Hepatocyte (in vitro differentiated cells): ENCODE data around the gene SRXN1. TPM values are rescaled to one million over a fixed set of nuclear protein-coding genes. Genes with fewer than 3 reads are reported as not detected.
A peak's percentile ranks its signal among the peaks of the same experiment; 100 is the strongest.

Source experiments
- DNase-seq: peaks from one replicate; pipeline ENCODE4 v3.0.0-alpha.2; 2016; ENCODE audit warnings: low spot score
- H2AFZ ChIP-seq: fragments of 200-600 bp; sonication (generic); 2 replicates; pipeline ENCODE4 v1.6.0; 2016; ENCODE audit warnings: antibody characterized with exemption, mild to moderate bottlenecking
- H3K27ac ChIP-seq: fragments of 200-600 bp; sonication (generic); 2 replicates; pipeline ENCODE4 v1.5.1; 2016; ENCODE audit warnings: mild to moderate bottlenecking
- H3K27me3 ChIP-seq: fragments of 200-600 bp; sonication (generic); 2 replicates; pipeline ENCODE4 v1.6.1; 2016
- H3K36me3 ChIP-seq: fragments of 200-600 bp; sonication (generic); replicated peaks from 2 replicates; pipeline ENCODE4 v1.5.1; 2016; ENCODE audit warnings: low read depth; ENCODE audit not compliant: insufficient read depth
- H3K4me1 ChIP-seq: fragments of 200-600 bp; sonication (generic); 2 replicates; pipeline ENCODE4 v1.5.1; 2016; ENCODE audit warnings: mild to moderate bottlenecking, moderate library complexity; ENCODE audit not compliant: insufficient read depth
- H3K4me2 ChIP-seq: fragments of 200-600 bp; sonication (generic); 2 replicates; pipeline ENCODE4 v1.6.0; 2016
- H3K4me3 ChIP-seq: fragments of 200-600 bp; sonication (generic); 2 replicates; pipeline ENCODE4 v1.5.1; 2016; ENCODE audit warnings: mild to moderate bottlenecking
- H3K79me2 ChIP-seq: fragments of 200-600 bp; sonication (generic); 2 replicates; pipeline ENCODE4 v1.6.0; 2017; ENCODE audit warnings: mild to moderate bottlenecking
- H3K9me2 ChIP-seq: fragments of 200-600 bp; sonication (generic); replicated peaks from 2 replicates; pipeline ENCODE4 v1.6.0; 2017; ENCODE audit warnings: mild to moderate bottlenecking; ENCODE audit not compliant: insufficient read depth
- H3K9me3 ChIP-seq: fragments of 200-600 bp; sonication (generic); 2 replicates; pipeline ENCODE4 v1.5.1; 2016; ENCODE audit warnings: low read depth, mild to moderate bottlenecking
- H4K20me1 ChIP-seq: fragments of 200-600 bp; sonication (generic); 2 replicates; pipeline ENCODE4 v1.6.0; 2016; ENCODE audit warnings: mild to moderate bottlenecking; ENCODE audit not compliant: insufficient read depth, poor library complexity, severe bottlenecking
- CTCF ChIP-seq: fragments of 200-600 bp; sonication (generic); IDR thresholded peaks from 2 replicates; pipeline ENCODE4 v1.5.1; 2016; ENCODE audit warnings: antibody characterized with exemption, mild to moderate bottlenecking; ENCODE audit not compliant: poor library complexity
- EZH2 ChIP-seq: fragments of 200-600 bp; sonication (generic); IDR thresholded peaks from 2 replicates; pipeline ENCODE4 v1.6.1; 2016; ENCODE audit warnings: antibody characterized with exemption, mild to moderate bottlenecking, borderline replicate concordance
- EZH2phosphoT487 ChIP-seq: fragments of 200-600 bp; sonication (generic); IDR thresholded peaks from one replicate; pipeline ENCODE4 v1.6.1; 2018; ENCODE audit warnings: antibody characterized with exemption, mild to moderate bottlenecking, low read depth, moderate library complexity; ENCODE audit not compliant: unreplicated experiment, severe bottlenecking
- WGBS: methylation state at CpG from one replicate; pipeline ENCODE4 v1.1.6; 2016; ENCODE audit warnings: low lambda C conversion rate; ENCODE audit errors: missing lambda C conversion rate; 5-methylcytosine and 5-hydroxymethylcytosine counted together
- polyA plus RNA-seq: library from polyadenylated mRNA; unstranded; fragments of >200 nt; fragmentation: Nextera tagmentation; extraction: Ambion mirVana; gene quantifications from 2 replicates; pipeline ENCODE4 v1.2.1, GENCODE V29; 2016
- total RNA-seq: library from RNA; depleted of rRNA; stranded (reverse); fragments of >200 nt; gene quantifications from 2 replicates; pipeline ENCODE4 v1.2.3, GENCODE V29; 2014

The SRXN1 gene
- total and polyA plus RNA-seq, 2 experiments from 2014 or later = 39.6 to 42.2 TPM

GRCh38 chr20:689348-689747, 36.3 kb upstream of the SRXN1 start:
- WGBS = 85% methylated on average over 6 of the region's 6 CpGs
- H3K9me3 ChIP-seq = no peaks in the 10 kb centered on the region
- H4K20me1 ChIP-seq = no peaks in the 10 kb centered on the region
- H2AFZ ChIP-seq = no peak overlapping the region
- no peak for TF ChIP-seq EZH2
- TF ChIP-seq EZH2phosphoT487 = no peak
- no peak for TF ChIP-seq CTCF
- no peak for DNase-seq
- H3K27ac ChIP-seq = no peak overlapping the region
- peaks cover 27% of the 10 kb centered on the region for H3K27me3 ChIP-seq
- H3K4me1 ChIP-seq = no peaks in the 10 kb centered on the region
- no peak overlapping the region for H3K4me2 ChIP-seq
- H3K9me2 ChIP-seq = no peaks in the 10 kb centered on the region
- H3K79me2 ChIP-seq = no peaks in the 10 kb centered on the region
- no peak overlapping the region for H3K4me3 ChIP-seq
- no peaks in the 10 kb centered on the region for H3K36me3 ChIP-seq

GRCh38 chr20:688809-689212, 35.8 kb upstream of the SRXN1 start:
- TF ChIP-seq EZH2phosphoT487 (no peak), EZH2 (no peak), CTCF (no peak)
- Histone ChIP-seq H3K9me2 (no peaks in the 10 kb centered on the region), H3K9me3 (no peaks in the 10 kb centered on the region), H2AFZ (no peak overlapping the region), H3K27me3 (peaks cover 27% of the 10 kb centered on the region), H3K4me1 (no peaks in the 10 kb centered on the region), H3K27ac (no peak overlapping the region), H3K36me3 (no peaks in the 10 kb centered on the region), H3K79me2 (no peaks in the 10 kb centered on the region), H3K4me3 (no peak overlapping the region), H3K4me2 (no peak overlapping the region), H4K20me1 (no peaks in the 10 kb centered on the region)
- peak; percentile 14 for DNase-seq
- WGBS = 19% methylated on average over 12 of the region's 13 CpGs

- no peak overlapping the region for H3K4me3 ChIP-seq
- TF ChIP-seq EZH2phosphoT487 = no peak
- TF ChIP-seq CTCF = no peak
- TF ChIP-seq EZH2 = no peak
- peaks cover 27% of the 10 kb centered on the region for H3K27me3 ChIP-seq
- 81% methylated on average over 9 of the region's 9 CpGs for WGBS
- H2AFZ ChIP-seq = no peak overlapping the region
- no peaks in the 10 kb centered on the region for H3K9me3 ChIP-seq
- no peak for DNase-seq
- H4K20me1 ChIP-seq = no peaks in the 10 kb centered on the region
- no peaks in the 10 kb centered on the region for H3K9me2 ChIP-seq
- no peak overlapping the region for H3K27ac ChIP-seq
- no peaks in the 10 kb centered on the region for H3K79me2 ChIP-seq
- no peak overlapping the region for H3K4me2 ChIP-seq
- no peaks in the 10 kb centered on the region for H3K36me3 ChIP-seq
- no peaks in the 10 kb centered on the region for H3K4me1 ChIP-seq
Measured at GRCh38 chr20:687468-688203, 34.6 kb upstream of the SRXN1 start.
